Tibial nerve (tissue), 3 donors: ENCODE results near the gene SGK1.

Experiments used
- POLR2A ChIP-seq, 2 donors: fragments of 450-650 bp; IDR thresholded peaks; one replicate each; pipeline ENCODE4 v1.6.1; 2017; ENCODE audit warnings: antibody characterized with exemption in 2 of 2, mild to moderate bottlenecking in 2 of 2, moderate library complexity in 2 of 2
- TF ChIP-seq, protein P1 (sequence below), 5 experiments: fragments of 200-600 bp in 3 of 5; fragments of 450-650 bp in 2 of 5; sonication (generic) in 3 of 5; IDR thresholded peaks; one replicate each; pipeline ENCODE4 v1.5.1; 2016 to 2019; ENCODE audit warnings: antibody characterized with exemption in 5 of 5, mild to moderate bottlenecking in 3 of 5, moderate library complexity in 2 of 5

DNA sequence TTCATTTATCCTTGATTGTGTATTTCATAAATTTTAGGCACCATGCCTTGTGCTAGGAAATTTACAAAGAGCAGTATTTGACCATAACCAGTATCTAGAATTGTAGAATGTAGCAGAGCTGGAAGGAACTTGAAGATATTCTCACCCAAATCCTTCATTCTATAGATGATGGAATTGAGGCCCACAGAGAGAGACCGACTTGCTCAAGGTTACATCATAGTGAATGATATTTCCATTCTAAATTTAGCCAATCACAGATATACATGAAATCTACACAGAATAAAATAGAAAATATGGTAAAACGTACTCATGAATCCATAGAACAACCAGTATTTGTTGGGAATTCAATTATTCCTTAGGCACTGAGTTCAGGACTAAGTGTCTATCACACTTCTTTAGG, 10.9 kb upstream of the SGK1 start:
- TF ChIP-seq, protein P1, sequence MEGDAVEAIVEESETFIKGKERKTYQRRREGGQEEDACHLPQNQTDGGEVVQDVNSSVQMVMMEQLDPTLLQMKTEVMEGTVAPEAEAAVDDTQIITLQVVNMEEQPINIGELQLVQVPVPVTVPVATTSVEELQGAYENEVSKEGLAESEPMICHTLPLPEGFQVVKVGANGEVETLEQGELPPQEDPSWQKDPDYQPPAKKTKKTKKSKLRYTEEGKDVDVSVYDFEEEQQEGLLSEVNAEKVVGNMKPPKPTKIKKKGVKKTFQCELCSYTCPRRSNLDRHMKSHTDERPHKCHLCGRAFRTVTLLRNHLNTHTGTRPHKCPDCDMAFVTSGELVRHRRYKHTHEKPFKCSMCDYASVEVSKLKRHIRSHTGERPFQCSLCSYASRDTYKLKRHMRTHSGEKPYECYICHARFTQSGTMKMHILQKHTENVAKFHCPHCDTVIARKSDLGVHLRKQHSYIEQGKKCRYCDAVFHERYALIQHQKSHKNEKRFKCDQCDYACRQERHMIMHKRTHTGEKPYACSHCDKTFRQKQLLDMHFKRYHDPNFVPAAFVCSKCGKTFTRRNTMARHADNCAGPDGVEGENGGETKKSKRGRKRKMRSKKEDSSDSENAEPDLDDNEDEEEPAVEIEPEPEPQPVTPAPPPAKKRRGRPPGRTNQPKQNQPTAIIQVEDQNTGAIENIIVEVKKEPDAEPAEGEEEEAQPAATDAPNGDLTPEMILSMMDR (IDR thresholded peaks at IDR 0.05): no peak
- no peak for TF ChIP-seq POLR2A (IDR thresholded peaks at IDR 0.05)
